ENCODE results near the gene BAZ2B. TPM values are rescaled to one million over a fixed set of nuclear protein-coding genes. Genes with fewer than 3 reads are reported as not detected.

Gene BAZ2B
- total RNA-seq, 3 donors from 2014 or later: 58.9 to 98.1 (median 72.5) TPM

DNA sequence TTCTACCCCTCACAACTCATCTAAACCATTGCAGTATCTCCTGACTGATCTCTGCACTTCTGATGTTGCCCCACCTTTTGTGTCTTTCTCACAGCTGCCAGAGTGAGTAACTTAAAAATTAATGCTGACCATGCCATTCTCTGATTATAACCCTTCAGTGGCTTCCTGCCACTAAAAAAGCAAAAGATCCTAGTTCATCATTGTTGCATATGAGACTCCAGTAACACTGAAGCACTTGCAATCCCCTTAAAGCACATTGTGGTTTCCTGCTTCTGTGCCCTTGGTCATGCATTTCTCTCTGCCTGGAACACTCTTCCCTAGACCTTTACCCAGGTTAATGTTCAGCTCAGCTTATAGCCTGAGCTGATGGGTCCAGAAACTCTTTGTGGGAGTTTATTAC is 234.8 kb downstream of the BAZ2B start:
- peak in 1 of 3 donors; percentile 21 for DNase-seq
- H3K9me3 ChIP-seq: no peaks in the 10 kb centered on the region
- no peak for TF ChIP-seq CTCF (IDR thresholded peaks at IDR 0.05)
- intact Hi-C loops (cut with DNase I, micrococcal nuclease): no loop called here
- peak; percentile 85 for ATAC-seq
- H3K4me3 ChIP-seq: no peak overlapping the region
- H3K4me1 ChIP-seq (ENCODE audit: low read depth): peaks cover 12% of the 10 kb centered on the region
- no peaks in the 10 kb centered on the region for H3K36me3 ChIP-seq (ENCODE audit: low read depth)

DNA sequence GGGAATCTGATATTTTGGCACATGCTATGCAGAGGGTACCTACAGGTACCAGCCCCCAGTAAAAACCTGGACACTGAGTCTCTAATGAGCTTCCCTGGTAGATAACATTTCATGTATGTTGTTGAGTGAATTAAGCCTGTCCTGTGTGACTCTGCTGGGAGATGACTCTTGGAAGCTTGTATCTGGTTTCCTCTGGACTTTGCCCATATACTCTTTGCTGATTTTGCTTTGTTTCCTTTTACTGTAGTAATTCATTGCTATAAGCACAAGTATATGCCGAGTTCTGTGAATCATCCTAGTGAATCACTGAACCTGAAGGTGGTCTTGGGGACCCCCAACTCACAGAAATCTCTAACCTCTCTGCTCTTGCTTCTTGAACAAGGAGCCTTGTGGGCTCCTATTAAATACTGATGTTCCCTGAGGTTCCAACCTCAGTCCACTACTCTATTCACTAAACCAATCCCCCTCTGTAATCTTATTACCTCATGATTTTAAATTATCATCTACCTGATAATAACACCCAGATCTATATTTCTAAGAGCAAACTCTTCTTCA is 235.6 kb downstream of the BAZ2B start:
- H3K36me3 ChIP-seq (ENCODE audit: low read depth): no peaks in the 10 kb centered on the region
- H3K4me1 ChIP-seq (ENCODE audit: low read depth): peaks cover 12% of the 10 kb centered on the region
- H3K9me3 ChIP-seq: no peaks in the 10 kb centered on the region
- H3K4me3 ChIP-seq: no peak overlapping the region
- intact Hi-C loops (cut with DNase I, micrococcal nuclease): no loop called here
- ATAC-seq: peak; percentile 94
- TF ChIP-seq CTCF (IDR thresholded peaks at IDR 0.05): no peak
- peak in 1 of 3 donors; percentile 19 for DNase-seq

DNA sequence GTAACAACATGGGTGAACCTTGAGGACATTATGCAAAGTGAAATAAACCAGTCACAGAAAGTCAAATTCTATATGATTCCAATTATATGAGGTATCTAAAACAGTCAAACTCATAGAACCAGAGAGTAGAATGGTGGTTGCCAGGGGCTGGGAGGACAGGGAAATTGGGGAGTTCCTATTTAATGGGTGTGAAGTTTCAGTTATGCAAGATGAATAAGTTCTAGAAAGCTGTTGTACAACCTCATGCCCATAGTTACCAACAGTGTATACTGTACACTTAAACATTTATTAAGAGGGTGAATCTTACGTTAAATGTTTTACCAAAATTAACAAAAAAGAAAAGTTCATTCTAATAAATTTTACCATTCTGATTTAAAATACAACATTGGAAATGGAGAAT is 237.2 kb downstream of the BAZ2B start:
- no peak overlapping the region for H3K4me3 ChIP-seq
- DNase-seq (no peak), ATAC-seq (no peak)
- no peaks in the 10 kb centered on the region for H3K9me3 ChIP-seq
- no peak for TF ChIP-seq CTCF (IDR thresholded peaks at IDR 0.05)
- H3K4me1 ChIP-seq (ENCODE audit: low read depth): peaks cover 12% of the 10 kb centered on the region
- intact Hi-C loops (cut with DNase I, micrococcal nuclease): no loop called here
- H3K36me3 ChIP-seq (ENCODE audit: low read depth): no peaks in the 10 kb centered on the region

DNA sequence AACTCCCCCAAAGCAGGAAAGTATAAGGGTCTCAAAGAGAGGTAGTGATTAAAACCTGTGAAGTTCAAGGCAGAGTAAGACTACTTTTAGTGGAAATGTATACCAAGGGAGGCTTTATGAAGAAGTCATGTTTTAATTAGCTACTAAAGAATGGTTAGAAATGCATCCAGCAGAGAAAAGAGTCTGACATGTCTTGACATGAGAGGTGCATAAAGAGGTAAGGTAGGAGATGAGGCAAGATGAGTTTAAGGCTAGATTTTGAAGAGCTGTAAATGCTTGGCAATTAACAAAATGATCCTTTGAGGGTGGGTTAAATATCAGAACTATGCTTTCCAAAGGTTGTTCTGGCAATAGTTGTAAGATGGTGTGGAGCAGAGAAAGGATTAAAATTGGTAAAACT is 241.1 kb downstream of the BAZ2B start:
- ATAC-seq (no peak), DNase-seq (no peak)
- Histone ChIP-seq H3K4me3 (no peak overlapping the region), H3K4me1 (ENCODE audit: low read depth) (no peaks in the 10 kb centered on the region), H3K9me3 (no peaks in the 10 kb centered on the region), H3K36me3 (ENCODE audit: low read depth) (no peaks in the 10 kb centered on the region)
- TF ChIP-seq CTCF (IDR thresholded peaks at IDR 0.05): no peak
- intact Hi-C loops (cut with DNase I, micrococcal nuclease): no loop called here

GRCh38 chr2:159371506-159371905 is 244.8 kb downstream of the BAZ2B start:
- DNase-seq: no peak
- Histone ChIP-seq H3K36me3 (ENCODE audit: low read depth) (no peaks in the 10 kb centered on the region), H3K4me1 (ENCODE audit: low read depth) (no peaks in the 10 kb centered on the region), H3K4me3 (no peak overlapping the region), H3K9me3 (no peaks in the 10 kb centered on the region)
- TF ChIP-seq CTCF (IDR thresholded peaks at IDR 0.05): no peak
- intact Hi-C loops (cut with DNase I, micrococcal nuclease): no loop called here
- ATAC-seq: no peak

DNA sequence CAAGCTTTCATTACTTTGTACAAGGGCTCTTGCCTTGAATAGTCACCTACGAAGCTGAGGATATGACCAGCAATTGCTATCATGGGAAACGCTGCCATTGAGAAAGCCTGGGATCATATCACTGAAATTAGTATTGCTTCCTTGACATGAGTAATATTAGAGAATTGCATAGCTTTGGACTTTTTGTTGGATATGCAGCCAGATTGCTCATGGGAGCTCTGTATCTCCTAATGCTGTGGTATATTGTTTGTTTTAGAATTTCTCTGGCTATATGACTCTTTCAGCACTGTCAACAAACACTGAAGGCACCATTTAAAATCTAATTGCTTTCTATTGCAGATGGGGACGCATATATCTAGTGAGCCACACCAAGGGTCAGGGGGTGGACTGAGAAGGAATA is 249.8 kb downstream of the BAZ2B start:
- no peaks in the 10 kb centered on the region for H3K36me3 ChIP-seq (ENCODE audit: low read depth)

More for the DNA sequence above, 249.8 kb downstream of the BAZ2B start:
- no peak overlapping the region for H3K4me3 ChIP-seq
- no peak for ATAC-seq
- no peak for TF ChIP-seq CTCF (IDR thresholded peaks at IDR 0.05)
- DNase-seq: no peak
- intact Hi-C loops (cut with DNase I, micrococcal nuclease): no loop called here
- no peaks in the 10 kb centered on the region for H3K4me1 ChIP-seq (ENCODE audit: low read depth)
- no peaks in the 10 kb centered on the region for H3K9me3 ChIP-seq
